Upper lobe of left lung (tissue), 4 donors: Measurements from ENCODE around the gene SLC23A2.

Experiments
- CTCF ChIP-seq, 6 experiments: fragments of 450-650 bp in 4 of 6; fragments of 200-600 bp in 2 of 6; sonication (generic) in 2 of 6; IDR thresholded peaks; one replicate each; pipeline ENCODE4 v1.5.1; 2016 to 2019; ENCODE audit warnings: antibody characterized with exemption in 6 of 6
- EP300 ChIP-seq, 4 donors: sonication (generic); formaldehyde crosslinking; IDR thresholded peaks; one replicate each; pipeline ENCODE4 v1.5.1; 2017; ENCODE audit warnings: antibody characterized with exemption in 4 of 4, control low read depth in 2 of 4
- POLR2AphosphoS5 ChIP-seq, 2 donors: sonication (generic); formaldehyde crosslinking; IDR thresholded peaks; one replicate each; pipeline ENCODE4 v1.5.1; 2017; ENCODE audit warnings: antibody characterized with exemption in 2 of 2

GRCh38 chr20:4812641-4813075 is 188.7 kb downstream of the SLC23A2 start:
- no peak for TF ChIP-seq EP300 (IDR thresholded peaks at IDR 0.05)
- no peak for TF ChIP-seq POLR2AphosphoS5 (IDR thresholded peaks at IDR 0.05)
- no peak for TF ChIP-seq CTCF (IDR thresholded peaks at IDR 0.05)
